ENCODE data around the gene SPOP. TPM values are rescaled to one million over a fixed set of nuclear protein-coding genes. Genes with fewer than 3 reads are reported as not detected.

The SPOP gene
- total RNA-seq, 1 donor from 2014 or later, result 189 TPM

- intact Hi-C loops (cut with DNase I), result loop anchor here (5.0 kb wide), 1 partner anchor 263 kb away; no protein-coding TSS in a partner anchor
- no peaks in the 10 kb centered on the region for H3K27me3 ChIP-seq
- H3K36me3 ChIP-seq, result peaks cover 5 to 7% of the 10 kb centered on the region in 2 donors
- no peak for TF ChIP-seq CTCF (IDR thresholded peaks at IDR 0.05)
- peak overlapping the region in 1 of 2 donors; percentile 89 for H3K4me3 ChIP-seq
- peak overlapping the region; percentile 93 to 95 for H3K27ac ChIP-seq
- peaks cover 18 to 45% of the 10 kb centered on the region in 2 donors for H3K4me1 ChIP-seq
- peak in 1 of 2 donors; percentile 74 for DNase-seq (ENCODE audit: low spot score in 2 of 2)
- no peaks in the 10 kb centered on the region for H3K9me3 ChIP-seq
Measured at GRCh38 chr17:49574323-49574781, 103.5 kb downstream of the SPOP start.

GRCh38 chr17:49573510-49574322, 104.2 kb downstream of the SPOP start:
- peak overlapping the region; percentile 93 to 95 for H3K27ac ChIP-seq
- H3K4me1 ChIP-seq, result peaks cover 18 to 39% of the 10 kb centered on the region in 2 donors
- intact Hi-C loops (cut with DNase I), result loop anchor here (5.0 kb wide), 1 partner anchor 264 kb away; no protein-coding TSS in a partner anchor
- H3K9me3 ChIP-seq, result no peaks in the 10 kb centered on the region
- peak overlapping the region in 1 of 2 donors; percentile 89 for H3K4me3 ChIP-seq
- H3K27me3 ChIP-seq, result no peaks in the 10 kb centered on the region
- TF ChIP-seq CTCF (IDR thresholded peaks at IDR 0.05), result no peak
- peaks cover 0 to under 1% of the 10 kb centered on the region in 2 donors for H3K36me3 ChIP-seq
- peak in 1 of 2 donors; percentile 71 for DNase-seq (ENCODE audit: low spot score in 2 of 2)

GRCh38 chr17:49572806-49573420, 105.0 kb downstream of the SPOP start:
- H3K27me3 ChIP-seq, result no peaks in the 10 kb centered on the region
- no peak for TF ChIP-seq CTCF (IDR thresholded peaks at IDR 0.05)
- H3K4me3 ChIP-seq, result no peak overlapping the region
- H3K27ac ChIP-seq, result peak overlapping the region; percentile 93 to 95
- peak in 1 of 2 donors; percentile 59 for DNase-seq (ENCODE audit: low spot score in 2 of 2)
- H3K9me3 ChIP-seq, result no peaks in the 10 kb centered on the region
- intact Hi-C loops (cut with DNase I), result loop anchor here (5.0 kb wide), 1 partner anchor 264 kb away; no protein-coding TSS in a partner anchor
- H3K4me1 ChIP-seq, result peaks cover 12 to 31% of the 10 kb centered on the region in 2 donors
- H3K36me3 ChIP-seq, result no peaks in the 10 kb centered on the region

GRCh38 chr17:49572226-49572625, 105.7 kb downstream of the SPOP start:
- H3K27me3 ChIP-seq, result no peaks in the 10 kb centered on the region
- H3K36me3 ChIP-seq, result no peaks in the 10 kb centered on the region
- intact Hi-C loops (cut with DNase I), result loop anchor here (5.0 kb wide), 1 partner anchor 265 kb away; no protein-coding TSS in a partner anchor
- H3K4me1 ChIP-seq, result peaks cover 11 to 36% of the 10 kb centered on the region in 2 donors
- DNase-seq (ENCODE audit: low spot score in 2 of 2), result peak in 1 of 2 donors; percentile 61
- H3K9me3 ChIP-seq, result no peaks in the 10 kb centered on the region
- TF ChIP-seq CTCF (IDR thresholded peaks at IDR 0.05), result no peak
- H3K4me3 ChIP-seq, result no peak overlapping the region
- H3K27ac ChIP-seq, result peak overlapping the region; percentile 93 to 95

- Histone ChIP-seq H3K27me3 (no peaks in the 10 kb centered on the region), H3K4me1 (peaks cover 14 to 39% of the 10 kb centered on the region in 2 donors), H3K27ac (peak overlapping the region; percentile 93 to 95), H3K4me3 (no peak overlapping the region), H3K9me3 (no peaks in the 10 kb centered on the region), H3K36me3 (no peaks in the 10 kb centered on the region)
- intact Hi-C loops (cut with DNase I), result loop anchor here (5.0 kb wide), 1 partner anchor 266 kb away; no protein-coding TSS in a partner anchor
- DNase-seq (ENCODE audit: low spot score in 2 of 2), result no peak
- no peak for TF ChIP-seq CTCF (IDR thresholded peaks at IDR 0.05)
Measured at GRCh38 chr17:49571764-49572163, 106.1 kb downstream of the SPOP start.
